HUES48 (cell line): Measurements from ENCODE around the gene TMC8.
"Not testable (repeated sequence)": the region's sequence is repeated elsewhere in the genome, so short reads cannot be mapped to it uniquely, and the experiment has no call there.

Experiments used
- H3K27ac ChIP-seq: one replicate; pipeline ENCODE4 v1.7.0; 2013; ENCODE audit warnings: low read depth, low read length, inconsistent platforms
- H3K27me3 ChIP-seq: 2 replicates; pipeline ENCODE4 v1.6.1; 2013; ENCODE audit warnings: mild to moderate bottlenecking, low read length; ENCODE audit not compliant: control insufficient read depth, insufficient read depth
- H3K36me3 ChIP-seq: 2 replicates; pipeline ENCODE4 v1.6.1; 2013; ENCODE audit warnings: low read length; ENCODE audit not compliant: control insufficient read depth, insufficient read depth
- H3K4me1 ChIP-seq: 2 replicates; pipeline ENCODE4 v1.6.1; 2013; ENCODE audit warnings: mild to moderate bottlenecking, low read length; ENCODE audit not compliant: control insufficient read depth, insufficient read depth
- H3K4me3 ChIP-seq: 2 replicates; pipeline ENCODE4 v1.5.1; 2013; ENCODE audit warnings: mild to moderate bottlenecking, low read depth, low read length
- H3K9ac ChIP-seq: 2 replicates; pipeline ENCODE4 v1.6.1; 2013; ENCODE audit warnings: mild to moderate bottlenecking, low read depth, low read length, moderate library complexity
- H3K9me3 ChIP-seq: 2 replicates; pipeline ENCODE4 v1.6.1; 2013; ENCODE audit warnings: low read length; ENCODE audit not compliant: control insufficient read depth, insufficient read depth

TMC8 gene, protein sequence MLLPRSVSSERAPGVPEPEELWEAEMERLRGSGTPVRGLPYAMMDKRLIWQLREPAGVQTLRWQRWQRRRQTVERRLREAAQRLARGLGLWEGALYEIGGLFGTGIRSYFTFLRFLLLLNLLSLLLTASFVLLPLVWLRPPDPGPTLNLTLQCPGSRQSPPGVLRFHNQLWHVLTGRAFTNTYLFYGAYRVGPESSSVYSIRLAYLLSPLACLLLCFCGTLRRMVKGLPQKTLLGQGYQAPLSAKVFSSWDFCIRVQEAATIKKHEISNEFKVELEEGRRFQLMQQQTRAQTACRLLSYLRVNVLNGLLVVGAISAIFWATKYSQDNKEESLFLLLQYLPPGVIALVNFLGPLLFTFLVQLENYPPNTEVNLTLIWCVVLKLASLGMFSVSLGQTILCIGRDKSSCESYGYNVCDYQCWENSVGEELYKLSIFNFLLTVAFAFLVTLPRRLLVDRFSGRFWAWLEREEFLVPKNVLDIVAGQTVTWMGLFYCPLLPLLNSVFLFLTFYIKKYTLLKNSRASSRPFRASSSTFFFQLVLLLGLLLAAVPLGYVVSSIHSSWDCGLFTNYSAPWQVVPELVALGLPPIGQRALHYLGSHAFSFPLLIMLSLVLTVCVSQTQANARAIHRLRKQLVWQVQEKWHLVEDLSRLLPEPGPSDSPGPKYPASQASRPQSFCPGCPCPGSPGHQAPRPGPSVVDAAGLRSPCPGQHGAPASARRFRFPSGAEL

DNA sequence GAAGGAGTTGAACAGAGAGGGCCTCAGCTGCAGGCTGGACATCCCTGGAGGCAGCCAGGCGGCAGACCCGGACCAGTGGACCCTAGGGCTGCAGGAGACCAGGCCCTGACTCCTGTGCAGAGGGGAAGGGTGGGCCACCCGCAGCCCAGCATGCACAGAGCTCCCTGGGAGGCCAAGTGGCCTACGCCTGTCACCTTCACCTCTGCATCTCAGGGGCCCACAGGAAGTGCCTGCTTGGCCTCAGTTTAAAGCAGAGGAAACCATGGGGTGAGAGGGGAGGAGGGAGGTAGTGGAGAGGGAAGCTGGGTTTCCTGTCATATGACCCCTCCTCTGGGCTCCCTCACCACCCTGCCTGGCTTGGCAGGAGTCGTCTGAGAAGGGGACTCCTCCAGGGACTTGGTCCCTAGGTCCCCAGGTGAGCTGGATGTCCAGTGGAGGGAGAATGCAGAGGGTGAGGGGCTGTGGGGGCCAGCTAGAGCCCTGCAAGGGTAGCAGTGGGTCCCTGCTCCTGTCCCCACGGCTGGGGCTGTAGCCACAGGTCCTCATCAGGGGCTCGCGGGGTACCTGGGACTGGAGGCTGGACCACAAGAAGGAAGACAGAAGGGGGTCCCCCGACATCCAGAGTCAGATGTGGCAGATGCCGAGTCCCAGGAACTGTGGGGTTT, at the start of gene TMC8:
Gene TMC8, plus strand, starts transcription at position 335 of the 665 bp plus-strand sequence. CDS start 818 bp downstream, outside the sequence.
- H3K4me3 ChIP-seq: peak within 1 kb of the TSS; percentile 48; the same call in 1 of the 2 replicates
- H3K27ac ChIP-seq: no peak within 1 kb of the TSS
- no peaks in the 10 kb centered on the region for H3K36me3 ChIP-seq
- H3K27me3 ChIP-seq: peaks cover 35% of the 10 kb centered on the region
- H3K4me1 ChIP-seq: peaks cover 26% of the 10 kb centered on the region
- no peaks in the 10 kb centered on the region for H3K9me3 ChIP-seq
- H3K9ac ChIP-seq: no peak within 1 kb of the TSS

DNA sequence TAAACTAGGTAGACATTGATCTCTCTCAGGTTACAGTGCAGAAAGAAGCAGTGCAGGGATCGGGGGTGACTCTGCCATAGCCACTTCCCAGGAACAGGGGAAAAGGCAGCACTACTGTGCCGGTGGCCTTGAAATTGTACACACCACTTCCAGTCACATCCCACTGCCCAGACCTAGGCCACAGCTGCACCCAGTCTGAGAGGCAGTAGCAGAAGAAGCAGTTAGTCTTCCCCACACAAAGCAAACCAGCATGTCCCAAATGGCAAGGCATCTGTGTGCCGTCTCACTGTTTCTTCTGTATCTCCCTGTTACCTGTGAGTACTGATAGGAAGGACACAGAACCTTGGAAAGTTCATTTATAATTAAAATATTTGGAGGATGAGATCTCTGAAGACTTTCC, 49.0 kb upstream of the TMC8 start:
- Histone ChIP-seq H3K9ac (no peak overlapping the region), H3K27me3 (no peaks in the 10 kb centered on the region), H3K4me1 (no peaks in the 10 kb centered on the region), H3K27ac (no peak overlapping the region), H3K4me3 (no peak overlapping the region), H3K36me3 (peaks cover 66% of the 10 kb centered on the region), H3K9me3 (no peaks in the 10 kb centered on the region)

DNA sequence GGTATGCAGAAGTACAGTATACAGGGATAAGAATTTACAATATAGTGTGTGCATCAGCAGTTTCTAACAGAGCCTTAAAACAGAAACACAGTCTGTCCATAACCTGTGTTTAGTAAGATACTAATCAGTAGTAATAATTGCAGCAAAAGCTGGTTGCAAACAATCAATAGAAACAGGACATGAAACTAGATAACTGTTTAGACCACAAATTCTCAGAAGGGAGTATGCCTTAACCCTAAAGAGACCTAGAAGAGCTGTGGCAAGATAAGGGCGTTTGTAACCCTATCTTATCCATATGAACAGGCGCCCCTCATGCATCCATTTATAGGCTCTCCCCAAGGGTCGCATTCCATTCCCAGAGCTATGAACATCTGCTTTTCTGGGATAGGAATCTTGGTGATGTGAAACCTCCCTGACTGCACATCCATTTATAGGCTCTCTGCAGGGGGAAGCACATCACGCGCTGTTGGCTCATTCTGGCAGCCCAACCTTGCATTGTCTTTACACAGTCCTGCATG, 48.2 kb upstream of the TMC8 start:
- H3K27me3 ChIP-seq, H3K4me3 ChIP-seq, H3K4me1 ChIP-seq, H3K27ac ChIP-seq, H3K9me3 ChIP-seq, H3K9ac ChIP-seq: not testable (repeated sequence)
- peaks cover 66% of the 10 kb centered on the region for H3K36me3 ChIP-seq

DNA sequence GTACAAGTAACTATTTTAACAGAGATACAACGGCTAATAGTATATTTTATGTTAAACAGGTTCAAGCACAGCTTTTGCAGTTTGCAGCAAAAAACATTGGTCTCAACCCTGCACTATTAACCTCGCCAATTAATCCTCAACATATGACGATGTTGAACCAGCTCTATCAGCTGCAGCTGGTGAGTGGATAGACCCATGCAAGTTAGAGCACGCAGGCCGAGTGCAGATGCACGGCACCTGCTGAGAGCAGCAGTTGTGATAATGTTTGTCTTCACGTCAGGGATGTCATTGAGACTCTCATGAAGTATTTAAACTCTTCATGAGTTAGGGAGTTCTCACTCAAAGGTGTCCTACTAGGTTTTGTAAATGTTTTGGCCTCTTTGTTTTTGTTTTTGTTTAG, 47.6 kb upstream of the TMC8 start:
- Histone ChIP-seq H3K27ac (no peak overlapping the region), H3K4me3 (no peak overlapping the region), H3K4me1 (no peaks in the 10 kb centered on the region), H3K27me3 (no peaks in the 10 kb centered on the region), H3K9me3 (no peaks in the 10 kb centered on the region), H3K9ac (no peak overlapping the region), H3K36me3 (peaks cover 66% of the 10 kb centered on the region)

DNA sequence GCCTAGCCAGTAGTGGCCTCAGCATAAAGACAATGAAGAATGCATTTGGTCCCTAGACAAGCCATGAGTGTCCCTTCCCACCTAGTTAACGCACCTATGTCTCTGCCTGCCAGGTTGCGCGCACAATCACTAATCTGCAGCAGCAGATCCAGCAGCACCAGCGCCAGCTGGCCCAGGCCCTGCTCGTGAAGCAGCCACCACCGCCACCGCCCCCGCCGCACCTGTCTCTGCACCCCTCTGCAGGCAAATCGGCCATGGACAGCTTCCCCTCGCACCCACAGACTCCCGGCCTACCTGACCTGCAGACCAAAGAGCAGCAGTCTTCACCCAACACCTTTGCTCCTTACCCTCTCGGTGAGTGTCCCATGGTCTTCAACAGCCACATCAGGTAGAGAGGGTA, 43.8 kb upstream of the TMC8 start:
- no peaks in the 10 kb centered on the region for H3K27me3 ChIP-seq
- peaks cover 64% of the 10 kb centered on the region for H3K36me3 ChIP-seq
- no peak overlapping the region for H3K4me3 ChIP-seq
- H3K4me1 ChIP-seq: no peaks in the 10 kb centered on the region
- no peak overlapping the region for H3K9ac ChIP-seq
- no peak overlapping the region for H3K27ac ChIP-seq
- no peaks in the 10 kb centered on the region for H3K9me3 ChIP-seq

DNA sequence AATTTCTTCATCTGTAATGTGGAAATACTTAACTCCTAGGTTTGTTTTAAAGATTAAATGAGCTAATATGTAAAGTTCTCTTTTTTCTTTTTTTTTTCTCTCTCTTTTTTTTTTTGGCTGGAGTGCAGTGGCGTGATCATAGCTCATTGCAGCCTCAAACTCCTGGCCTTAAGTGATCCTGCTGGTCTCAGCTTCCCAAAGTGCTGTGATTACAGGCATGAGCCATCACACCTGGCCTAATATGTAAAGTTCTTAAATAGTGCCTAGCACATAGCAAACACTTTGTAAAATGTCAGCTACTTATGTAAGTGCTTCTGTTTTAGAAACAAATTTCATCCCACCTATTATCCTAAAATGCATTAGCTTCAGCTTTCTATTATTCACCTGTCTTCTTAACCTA, 42.0 kb upstream of the TMC8 start:
- no peak overlapping the region for H3K4me3 ChIP-seq
- no peak overlapping the region for H3K9ac ChIP-seq
- H3K9me3 ChIP-seq: no peaks in the 10 kb centered on the region
- no peaks in the 10 kb centered on the region for H3K27me3 ChIP-seq
- no peaks in the 10 kb centered on the region for H3K4me1 ChIP-seq
- H3K36me3 ChIP-seq: peaks cover 74% of the 10 kb centered on the region
- H3K27ac ChIP-seq: no peak overlapping the region

DNA sequence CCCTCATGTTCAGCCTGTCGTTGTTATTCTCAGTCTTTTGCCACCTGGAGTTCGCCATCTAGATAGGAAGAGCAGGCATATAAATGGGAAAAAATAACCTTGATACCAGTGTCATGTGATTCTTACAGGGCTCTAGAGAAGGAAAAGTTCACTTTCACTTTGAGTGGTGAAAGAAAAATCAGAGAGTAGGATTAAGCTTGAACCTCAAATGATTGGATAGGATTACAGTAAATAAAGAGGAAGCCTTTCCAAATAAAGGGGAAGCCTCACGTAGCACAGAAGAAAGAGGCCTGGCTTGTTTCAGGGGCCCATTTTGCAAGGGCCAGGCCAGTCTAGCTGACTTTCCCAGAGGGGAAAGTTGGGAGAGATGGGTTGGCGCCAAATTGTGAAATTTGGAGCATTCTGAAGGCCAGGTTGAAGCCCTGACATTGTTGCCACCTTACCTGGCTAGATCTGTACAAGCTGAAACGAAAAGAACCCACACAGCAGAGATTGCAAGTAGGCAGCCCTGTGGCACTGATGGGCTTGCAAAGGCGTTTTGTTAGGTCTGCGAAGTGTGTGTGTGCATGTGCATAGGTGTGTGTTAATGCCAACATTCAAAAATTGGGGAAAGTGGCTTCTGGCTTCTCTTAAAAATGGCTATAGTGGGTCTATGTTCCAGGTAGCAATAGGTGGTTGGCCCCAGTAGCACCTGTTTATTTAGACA, 40.8 kb upstream of the TMC8 start:
- H3K4me1 ChIP-seq: no peaks in the 10 kb centered on the region
- peaks cover 80% of the 10 kb centered on the region for H3K36me3 ChIP-seq
- H3K9ac ChIP-seq: no peak overlapping the region
- H3K4me3 ChIP-seq: no peak overlapping the region
- no peaks in the 10 kb centered on the region for H3K27me3 ChIP-seq
- no peak overlapping the region for H3K27ac ChIP-seq
- H3K9me3 ChIP-seq: no peaks in the 10 kb centered on the region

DNA sequence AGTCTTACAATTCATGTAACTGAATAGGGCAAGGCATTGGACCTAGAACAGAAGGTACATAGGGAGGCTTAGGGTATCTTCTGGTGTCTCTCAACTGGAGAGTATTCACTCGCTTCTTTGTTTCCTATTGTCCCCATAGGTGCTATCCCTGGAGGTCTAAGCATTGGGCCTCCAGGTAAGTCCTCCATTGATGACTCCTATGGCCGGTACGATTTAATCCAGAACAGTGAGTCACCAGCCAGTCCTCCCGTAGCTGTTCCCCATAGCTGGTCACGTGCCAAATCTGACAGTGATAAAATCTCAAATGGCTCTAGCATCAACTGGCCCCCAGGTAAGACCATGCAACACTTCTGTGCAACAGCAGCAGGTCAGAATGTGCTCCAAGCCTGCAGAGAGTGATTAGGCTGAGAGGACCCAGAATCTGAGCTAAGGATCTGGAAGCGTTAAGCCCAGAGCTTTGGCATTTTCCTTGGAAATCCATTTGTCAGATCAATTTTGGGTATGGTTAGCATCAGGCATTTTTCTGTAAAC, 37.7 kb upstream of the TMC8 start:
- Histone ChIP-seq H3K9me3 (no peaks in the 10 kb centered on the region), H3K27ac (no peak overlapping the region), H3K4me3 (no peak overlapping the region), H3K27me3 (no peaks in the 10 kb centered on the region), H3K36me3 (peaks cover 87% of the 10 kb centered on the region), H3K9ac (no peak overlapping the region), H3K4me1 (no peaks in the 10 kb centered on the region)

DNA sequence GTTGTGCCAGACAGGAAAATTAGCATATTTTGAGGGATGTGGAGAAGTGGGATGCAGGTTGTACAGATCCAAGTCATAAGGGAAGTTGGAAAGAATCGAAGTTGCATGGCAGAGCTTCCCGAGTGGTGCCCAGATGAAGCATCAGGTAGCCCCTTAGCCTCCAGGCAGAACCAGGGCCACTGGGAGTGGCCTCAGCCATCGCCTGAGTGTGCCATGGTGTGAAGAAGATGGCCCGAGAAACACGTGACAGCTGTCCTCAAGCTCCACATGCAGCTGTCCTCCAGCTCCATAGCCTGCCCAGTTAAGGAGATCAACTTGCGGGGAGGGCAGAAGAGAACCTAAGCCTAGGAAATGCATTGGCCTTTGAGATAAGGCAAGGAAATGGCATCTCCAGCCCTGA, 35.5 kb upstream of the TMC8 start:
- no peak overlapping the region for H3K4me3 ChIP-seq
- H3K9ac ChIP-seq: no peak overlapping the region
- H3K27ac ChIP-seq: no peak overlapping the region
- peaks cover 91% of the 10 kb centered on the region for H3K36me3 ChIP-seq
- no peaks in the 10 kb centered on the region for H3K27me3 ChIP-seq
- no peaks in the 10 kb centered on the region for H3K4me1 ChIP-seq
- no peaks in the 10 kb centered on the region; the same call in 1 of the 2 replicates for H3K9me3 ChIP-seq

DNA sequence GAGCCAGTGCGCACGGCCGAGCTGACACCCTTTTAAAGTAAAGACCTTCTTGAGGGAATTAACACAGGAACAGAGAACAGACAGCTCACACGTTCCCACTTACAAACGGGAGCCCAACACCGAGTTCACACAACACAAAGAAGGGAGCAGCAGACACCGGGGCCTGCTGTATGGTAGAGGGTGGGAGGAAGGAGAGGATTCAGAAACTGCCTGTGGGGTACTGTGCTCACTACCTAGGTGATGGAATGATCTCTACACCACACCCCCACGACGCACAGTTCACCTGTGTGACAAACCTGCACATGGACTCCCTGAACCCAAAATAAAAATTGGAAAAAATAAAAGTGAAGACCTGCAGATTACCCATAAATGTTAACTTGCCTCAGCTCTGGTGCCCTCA, 34.5 kb upstream of the TMC8 start:
- Histone ChIP-seq H3K4me1 (no peaks in the 10 kb centered on the region), H3K27me3 (no peaks in the 10 kb centered on the region), H3K9me3 (peaks cover 6% of the 10 kb centered on the region), H3K27ac (no peak overlapping the region), H3K36me3 (peaks cover 86% of the 10 kb centered on the region), H3K4me3 (no peak overlapping the region), H3K9ac (no peak overlapping the region)
